HG02981 (cell line): ENCODE results near the gene BECN2.
"Not testable (repeated sequence)": the region's sequence is repeated elsewhere in the genome, so short reads cannot be mapped to it uniquely, and the experiment has no call there.

ENCODE experiments used
- ATAC-seq: cut with Tn5 transposase; IDR thresholded peaks from one replicate; pipeline ENCODE4 v1.9.1; 2021; ENCODE audit warnings: mild to moderate bottlenecking, moderate library complexity; ENCODE audit not compliant: unreplicated experiment

BECN2 gene

GRCh38 chr1:241976229-241976628 is 18.7 kb downstream of the BECN2 start:
- ATAC-seq: no peak

GRCh38 chr1:241979071-241979470 is 21.5 kb downstream of the BECN2 start:
- ATAC-seq: no peak

GRCh38 chr1:241979926-241980325 is 22.4 kb downstream of the BECN2 start:
- ATAC-seq: no peak

- peak; percentile 57 for ATAC-seq
Observed at GRCh38 chr1:241985787-241986186, 28.2 kb downstream of the BECN2 start.

- ATAC-seq: not testable (repeated sequence)
Observed at GRCh38 chr1:241988389-241988930, 30.9 kb downstream of the BECN2 start.

- no peak for ATAC-seq
Observed at GRCh38 chr1:241990040-241990439, 32.5 kb downstream of the BECN2 start.

- no peak for ATAC-seq
Observed at GRCh38 chr1:241992734-241993133, 35.2 kb downstream of the BECN2 start.

GRCh38 chr1:241994171-241994570 is 36.6 kb downstream of the BECN2 start:
- no peak for ATAC-seq

GRCh38 chr1:241997401-241997998 is 39.9 kb downstream of the BECN2 start:
- no peak for ATAC-seq

GRCh38 chr1:241998412-241998921 is 40.9 kb downstream of the BECN2 start:
- peak; percentile 72 for ATAC-seq

GRCh38 chr1:241999026-241999425 is 41.5 kb downstream of the BECN2 start, which contains the start of gene MAP1LC3C:
TSS of gene MAP1LC3C (minus strand) at chr1:241999098. CDS start at chr1:241999008, 90 bp downstream.
- no peak for ATAC-seq

GRCh38 chr1:242000434-242000833 is 42.9 kb downstream of the BECN2 start:
- no peak for ATAC-seq

- ATAC-seq: no peak
Observed at GRCh38 chr1:242002072-242002471, 44.5 kb downstream of the BECN2 start.

- ATAC-seq: no peak
Observed at GRCh38 chr1:242002510-242002909, 44.9 kb downstream of the BECN2 start.

- no peak for ATAC-seq
Observed at GRCh38 chr1:242004751-242005495, 47.4 kb downstream of the BECN2 start.

GRCh38 chr1:242005866-242006535 is 48.4 kb downstream of the BECN2 start:
- no peak for ATAC-seq

- ATAC-seq: no peak
Observed at GRCh38 chr1:242006976-242007375, 49.4 kb downstream of the BECN2 start.
